NOMO-1 treated with DMSO at 0.1 percent for 48 hours (cell line): Measurements from ENCODE around the gene DNAJB9.

Source experiments
- DNase-seq: peaks from one replicate; lab custom pipeline; 2025; ENCODE audit not compliant: unreplicated experiment; lab: John Stamatoyannopoulos, UW

The DNAJB9 gene

DNA sequence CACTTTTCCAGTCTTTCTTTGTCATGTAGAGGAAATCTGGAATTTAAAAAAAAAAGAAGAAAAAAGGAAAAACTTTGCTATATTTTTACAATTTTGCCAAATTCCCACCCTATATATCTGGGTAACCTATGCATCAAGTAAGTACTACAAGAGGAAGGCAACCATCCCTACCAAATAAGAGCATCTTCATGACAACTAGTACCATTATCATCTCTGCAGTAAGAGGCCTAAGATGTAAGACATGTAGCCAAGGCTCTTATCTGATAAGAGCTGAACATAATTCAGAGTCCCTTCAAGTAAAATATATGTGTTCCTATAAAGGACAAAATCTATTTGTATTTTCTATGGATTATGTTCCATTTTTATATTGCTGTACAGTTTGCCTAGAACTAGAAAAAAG lies 3.7 kb upstream of the DNAJB9 start:
- no peak for DNase-seq

DNA sequence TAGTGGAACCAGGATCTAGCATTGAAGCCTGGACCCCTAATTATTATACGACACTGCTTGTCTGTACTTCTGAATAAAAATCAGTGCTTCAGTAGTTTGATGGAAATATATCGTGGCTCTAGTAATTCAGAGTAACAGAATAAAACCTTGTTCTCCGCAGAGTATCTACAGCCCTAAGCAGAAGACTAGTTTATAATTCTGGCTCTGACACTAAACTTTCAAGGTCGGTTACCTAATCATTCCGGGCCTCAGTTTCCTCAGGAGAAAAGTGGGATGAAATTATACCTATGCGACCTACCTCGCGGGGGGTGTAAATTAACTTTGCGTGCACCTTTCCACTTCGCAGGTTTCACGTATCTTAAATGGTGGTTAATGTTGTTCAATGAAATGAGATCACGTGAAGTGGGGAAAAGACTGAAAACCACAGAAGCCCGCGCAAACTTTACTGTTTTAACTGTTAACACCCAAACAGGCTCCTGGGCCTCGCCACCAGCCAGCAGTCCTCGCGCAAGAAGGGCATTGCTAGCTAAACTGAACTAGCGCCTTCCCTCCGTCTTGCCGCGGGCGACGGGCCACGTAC lies 783 bp upstream of the DNAJB9 start:
- peak; percentile 42 for DNase-seq

DNA sequence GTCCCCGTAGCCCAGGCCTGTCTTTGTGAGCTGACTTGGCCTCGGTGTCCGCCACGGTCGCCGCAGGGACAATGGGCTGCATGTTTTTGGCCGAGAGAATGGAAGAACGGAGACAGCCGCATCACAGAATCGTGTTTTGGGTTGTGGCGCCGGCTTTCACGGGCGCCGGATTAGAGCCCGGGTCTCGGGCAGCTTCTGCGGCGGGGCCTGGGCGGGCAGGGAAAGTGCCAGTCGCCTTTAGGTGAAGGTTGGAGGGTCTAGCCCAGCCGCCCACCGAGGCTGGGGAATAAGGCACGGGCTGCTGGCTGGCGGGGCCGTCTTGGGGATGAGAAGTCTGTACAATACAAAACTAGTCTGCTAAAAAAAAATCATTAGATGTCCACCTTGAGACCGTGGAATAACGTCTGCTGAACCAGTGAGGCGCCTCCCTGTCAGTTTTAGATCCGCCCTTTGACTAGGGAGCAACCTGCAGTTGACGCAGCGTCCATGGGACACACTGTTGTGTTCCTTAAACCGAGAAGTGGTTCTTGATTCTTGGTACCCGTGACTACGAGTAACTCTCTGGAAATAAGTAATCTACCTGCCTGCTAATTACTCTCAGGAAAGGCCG lies 577 bp downstream of the DNAJB9 start:
- peak; percentile 7 for DNase-seq

DNA sequence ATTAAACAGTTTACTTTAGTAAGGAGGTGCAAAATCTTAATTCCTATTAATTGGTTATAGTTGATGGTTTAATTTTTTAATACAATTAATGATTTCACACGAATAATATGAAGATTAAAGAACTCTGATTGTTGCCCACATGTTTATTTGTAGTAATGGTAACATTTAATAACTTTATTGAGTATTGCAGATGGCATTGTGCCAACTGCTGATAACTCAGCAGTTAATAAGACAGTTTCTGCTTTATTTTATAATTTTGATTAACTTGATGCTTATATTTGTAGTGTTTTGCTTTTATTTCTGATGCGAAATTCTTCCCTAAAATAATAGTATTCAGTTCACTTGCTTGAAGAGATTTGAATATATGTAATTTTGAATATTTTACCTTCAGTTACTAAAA lies 2.8 kb downstream of the DNAJB9 start:
- DNase-seq, result no peak

DNA sequence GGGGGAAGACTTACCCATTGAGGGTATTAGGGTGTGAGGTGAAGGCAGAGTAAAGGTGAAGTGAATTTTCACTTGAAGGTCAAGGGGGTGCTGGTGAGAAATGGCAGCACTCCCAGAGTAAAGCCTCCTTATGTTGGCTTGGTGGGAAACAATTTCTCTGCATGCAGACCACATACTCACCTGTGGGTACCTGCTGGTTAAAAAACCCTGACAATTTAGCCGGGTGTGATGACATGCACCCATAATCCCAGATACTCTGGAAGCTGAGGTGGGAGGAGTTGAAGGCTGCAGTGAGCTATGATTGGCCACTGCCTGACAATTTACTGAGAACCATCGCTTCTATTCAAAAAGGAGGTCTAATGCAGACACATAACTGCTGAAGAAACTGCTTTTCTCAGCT lies 5.5 kb downstream of the DNAJB9 start:
- no peak for DNase-seq

DNA sequence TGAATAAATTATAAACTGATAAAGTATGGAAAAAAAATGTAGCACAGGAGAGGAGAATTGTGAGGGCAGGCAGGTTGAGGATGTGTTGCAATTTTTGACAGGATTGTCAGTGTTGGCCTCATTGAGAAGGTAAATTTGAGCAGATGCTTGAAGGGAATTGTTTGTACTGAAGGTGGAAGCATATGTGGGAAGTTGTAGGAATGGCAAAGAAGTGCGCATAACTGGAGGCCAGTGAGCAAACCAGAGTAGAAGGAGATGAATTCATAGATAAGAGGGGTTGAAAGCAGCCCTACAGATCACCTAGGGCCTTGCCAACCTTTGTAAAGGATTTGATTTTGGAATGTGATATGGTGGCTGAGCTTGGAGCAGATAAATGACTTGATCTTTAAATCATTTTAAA lies 6.4 kb downstream of the DNAJB9 start:
- no peak for DNase-seq

DNA sequence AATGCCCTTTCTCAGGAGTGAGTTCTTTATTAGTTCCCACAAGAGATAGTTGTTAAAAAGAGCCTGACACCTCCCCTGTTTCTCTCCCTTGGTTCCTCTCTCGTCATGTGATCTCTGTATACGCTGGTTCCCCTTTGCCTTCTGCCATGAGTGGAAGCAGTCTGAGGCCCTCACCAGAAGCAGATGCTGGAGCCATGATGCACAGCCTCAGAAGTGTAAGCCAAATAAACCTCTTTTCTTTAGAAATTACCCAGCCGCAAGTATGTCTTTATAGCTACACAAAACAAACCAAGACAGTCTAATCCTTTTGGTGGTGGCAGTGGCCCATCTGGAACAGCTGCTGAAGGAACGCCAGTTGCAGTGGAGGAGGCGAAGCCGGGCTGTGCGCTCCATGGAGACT lies 9.3 kb downstream of the DNAJB9 start:
- no peak for DNase-seq

DNA sequence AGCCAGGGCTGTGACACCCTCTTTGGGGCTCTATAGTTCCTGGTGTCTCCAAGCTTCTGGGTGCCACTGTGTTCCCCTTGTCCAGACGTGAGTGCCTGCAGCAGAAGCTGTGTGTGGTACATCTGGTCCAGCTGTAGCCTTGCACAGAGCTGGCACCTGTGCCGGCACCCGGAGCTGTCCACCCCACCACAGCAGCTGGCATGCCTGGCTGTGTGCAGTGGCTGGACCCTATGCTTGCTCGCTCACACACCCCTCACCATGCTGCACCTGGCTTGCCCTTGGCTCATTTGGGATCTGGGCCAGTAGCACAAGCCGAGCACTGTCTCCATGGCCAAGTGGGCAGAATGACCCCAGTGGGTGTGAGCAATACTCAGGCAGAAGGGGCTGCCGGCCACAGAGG lies 10.6 kb downstream of the DNAJB9 start:
- DNase-seq, result no peak

DNA sequence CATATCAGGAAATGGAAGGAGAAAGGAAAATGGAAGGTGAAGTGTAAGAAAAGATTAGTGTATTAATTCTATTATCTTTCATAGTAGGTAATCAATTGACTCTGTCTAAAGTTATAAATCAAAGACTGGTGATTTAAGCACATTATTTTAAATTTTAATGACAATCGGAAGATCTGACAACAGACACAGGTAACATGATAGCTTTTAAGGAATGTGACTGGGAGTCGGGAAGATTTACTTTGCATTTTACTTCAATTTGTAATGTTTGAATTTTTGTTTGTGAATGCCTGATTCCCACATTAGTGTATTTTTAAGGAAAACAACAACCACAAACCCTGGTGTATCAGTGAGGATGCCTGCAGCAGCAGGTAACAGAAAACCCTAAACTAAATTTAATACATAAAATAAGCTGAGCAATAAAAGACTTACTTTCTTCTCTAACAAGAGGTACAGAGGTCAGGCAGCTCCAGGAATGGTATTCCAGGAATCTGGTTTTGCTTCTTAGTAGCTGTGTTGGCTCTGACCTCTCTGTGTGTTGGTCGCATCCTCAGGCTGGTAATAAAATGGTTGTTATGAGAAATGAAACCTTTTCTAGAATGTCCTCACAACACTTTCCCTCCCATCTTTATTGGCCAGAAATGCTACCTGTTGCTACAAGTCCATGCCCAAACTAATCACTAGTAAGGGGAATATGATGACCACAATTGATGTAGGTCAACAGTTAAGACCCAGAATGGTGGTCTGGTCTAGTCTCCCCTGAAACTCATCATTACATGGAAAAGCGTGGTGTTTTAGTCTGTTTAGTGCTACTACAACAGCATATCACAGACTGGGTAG lies 12.2 kb downstream of the DNAJB9 start:
- no peak for DNase-seq

DNA sequence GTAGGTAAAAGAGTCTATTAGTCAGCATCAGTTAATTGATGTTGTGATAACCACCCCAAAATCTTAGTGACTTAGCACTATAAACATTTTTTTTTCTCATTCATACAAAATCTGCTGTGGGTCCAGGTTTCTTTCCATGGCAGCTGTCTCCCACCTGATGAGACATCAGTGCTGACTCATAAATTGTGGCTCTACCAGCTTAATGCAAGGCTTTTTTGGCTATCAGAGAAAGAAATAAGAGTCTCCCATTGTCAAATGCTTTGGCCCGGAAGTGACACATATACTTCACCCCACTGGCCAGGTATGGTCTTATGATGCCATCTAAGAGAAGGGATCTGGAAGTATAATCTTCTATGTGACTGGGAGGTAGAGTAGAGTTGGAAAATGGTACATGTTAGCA lies 14.5 kb downstream of the DNAJB9 start:
- no peak for DNase-seq

DNA sequence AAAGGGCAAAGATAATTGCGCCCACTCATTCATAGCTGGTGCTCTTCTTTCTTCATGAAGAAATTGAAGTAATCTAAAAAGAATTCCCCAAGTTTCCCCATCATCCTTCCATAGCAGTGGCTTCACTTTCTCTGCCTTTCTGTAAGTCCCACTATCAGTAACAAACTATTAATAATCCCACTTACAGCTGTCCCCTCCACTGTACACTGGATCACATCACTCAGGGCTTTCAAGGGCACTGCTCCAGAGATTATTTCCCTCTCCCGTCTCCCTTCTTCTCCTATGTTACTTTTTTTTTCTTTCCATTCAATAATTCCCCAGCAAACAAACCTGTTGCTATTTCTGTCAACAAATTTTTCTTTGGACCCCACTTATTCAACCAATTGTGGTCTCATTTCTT lies 16.2 kb downstream of the DNAJB9 start:
- DNase-seq, result no peak

DNA sequence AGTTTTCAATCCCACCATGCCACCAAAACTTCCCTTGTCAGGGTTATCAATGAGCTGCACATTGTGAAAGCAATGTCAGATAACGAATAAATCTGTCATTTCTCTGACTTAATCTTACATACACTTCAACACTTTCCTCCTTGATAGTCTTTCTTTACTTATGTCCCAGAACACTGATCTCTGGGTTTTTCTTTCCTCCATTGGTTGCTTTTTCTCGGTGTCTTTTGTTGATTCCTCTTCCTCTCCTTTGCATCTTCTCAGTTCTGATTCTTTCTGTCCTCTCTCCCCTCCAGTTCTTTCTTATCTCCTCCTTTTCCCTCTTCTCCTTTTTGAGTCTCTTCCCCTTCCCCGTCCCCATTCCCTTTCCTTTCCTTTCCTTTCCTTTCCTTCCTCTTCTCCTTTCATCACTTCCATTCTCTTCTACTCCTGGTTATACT lies 16.6 kb downstream of the DNAJB9 start:
- DNase-seq, result no peak

DNA sequence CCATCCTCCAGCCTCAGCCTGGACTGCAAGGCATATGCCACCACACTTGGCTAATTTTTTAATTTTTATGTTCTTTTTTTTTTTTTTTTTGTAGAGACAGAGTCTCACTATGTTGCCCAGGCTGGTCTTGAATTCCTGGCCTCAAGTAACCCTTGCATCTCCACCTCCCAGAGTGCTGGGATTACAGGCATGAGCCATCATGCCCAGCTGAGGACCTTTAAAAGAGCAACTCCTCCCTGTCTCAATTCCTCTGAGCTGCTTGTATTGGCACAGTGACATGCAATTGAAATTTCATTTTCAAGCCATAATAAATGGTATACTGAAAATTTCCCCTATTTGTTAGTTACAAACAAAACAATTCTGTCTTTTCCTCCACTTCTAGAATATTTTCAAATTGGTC lies 19.5 kb downstream of the DNAJB9 start:
- no peak for DNase-seq

DNA sequence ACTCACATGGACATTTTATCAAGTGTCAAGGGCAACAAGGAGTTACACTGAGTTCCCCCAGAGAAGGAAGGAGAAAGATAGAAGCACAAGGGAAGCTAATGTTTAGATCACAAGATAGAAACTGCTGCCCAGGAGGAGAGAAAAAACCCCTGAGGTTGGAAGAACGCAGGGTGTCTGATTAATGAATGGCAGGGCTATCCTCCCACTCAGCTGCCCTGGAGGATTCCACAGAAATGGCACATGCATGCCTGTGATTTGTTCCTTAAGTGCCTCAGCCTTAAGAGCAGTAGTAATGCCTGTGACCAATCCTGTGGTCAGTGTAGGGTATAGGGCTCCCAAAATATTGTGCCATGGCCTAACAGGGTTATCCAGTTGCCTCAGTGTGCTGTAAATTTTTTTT lies 20.2 kb downstream of the DNAJB9 start:
- DNase-seq, result no peak

DNA sequence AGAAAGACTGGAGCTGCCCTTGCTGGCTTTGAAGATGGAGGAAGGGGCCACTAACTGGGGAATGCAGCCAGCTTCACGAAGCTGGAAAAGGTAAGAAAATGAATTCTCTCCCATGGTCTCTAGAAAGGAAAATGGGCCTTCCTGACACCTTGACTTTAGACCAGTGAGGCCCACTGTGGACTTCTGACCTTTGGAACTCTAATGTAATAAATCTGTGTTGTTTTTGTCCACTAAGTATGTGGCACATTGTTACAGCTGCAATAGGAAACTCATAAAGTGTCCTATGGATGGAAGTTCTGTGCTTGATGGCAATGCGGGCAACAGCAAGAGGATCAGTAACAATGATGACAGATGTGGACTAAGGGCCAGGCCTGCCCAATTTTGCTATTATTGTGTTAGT lies 20.9 kb downstream of the DNAJB9 start:
- no peak for DNase-seq

DNA sequence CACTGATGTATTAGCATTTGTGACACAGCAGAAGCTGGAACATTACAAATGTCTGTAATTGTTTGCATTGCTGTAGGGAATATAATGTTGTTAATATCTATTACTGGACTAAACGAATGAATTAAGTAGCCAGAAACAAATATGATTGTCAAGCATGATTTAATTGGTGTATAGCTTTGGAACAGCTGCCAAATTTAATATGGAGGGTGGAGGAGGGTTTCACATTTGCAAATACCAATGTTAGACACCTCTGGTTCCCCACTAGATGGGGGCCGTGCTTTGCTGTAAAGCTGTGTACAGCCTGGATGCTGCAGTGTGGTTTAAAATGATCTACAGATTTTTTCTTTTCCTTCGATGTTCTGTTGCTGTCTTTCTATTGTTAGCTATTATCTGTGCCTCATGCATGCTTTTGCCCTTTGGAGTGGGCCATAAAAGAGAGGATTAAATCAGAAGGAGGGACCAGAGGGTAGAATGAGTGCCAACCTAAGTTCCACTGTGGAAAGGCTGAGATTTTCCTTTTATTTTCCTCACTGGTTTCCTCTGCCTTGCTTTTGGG lies 23.1 kb downstream of the DNAJB9 start:
- no peak for DNase-seq

DNA sequence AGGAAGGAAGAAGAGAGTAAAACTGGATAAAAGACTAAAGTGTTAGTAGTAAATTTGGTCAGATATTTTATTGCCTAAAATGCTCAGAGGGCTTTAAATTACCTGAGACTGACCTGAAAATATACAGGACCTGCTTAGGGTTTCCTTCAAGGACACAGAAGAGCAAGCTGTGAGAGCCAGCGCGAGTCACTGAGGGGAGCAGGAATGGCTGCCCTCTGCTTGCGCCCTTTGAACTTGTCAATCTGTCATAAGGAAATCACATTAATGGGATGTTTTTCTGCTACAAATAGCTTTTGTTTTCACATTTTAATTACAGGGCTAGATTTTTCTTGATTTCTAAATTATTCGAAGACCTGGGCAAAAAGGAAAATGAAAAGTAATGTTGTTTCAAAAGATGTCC lies 26.9 kb downstream of the DNAJB9 start:
- DNase-seq, result no peak

DNA sequence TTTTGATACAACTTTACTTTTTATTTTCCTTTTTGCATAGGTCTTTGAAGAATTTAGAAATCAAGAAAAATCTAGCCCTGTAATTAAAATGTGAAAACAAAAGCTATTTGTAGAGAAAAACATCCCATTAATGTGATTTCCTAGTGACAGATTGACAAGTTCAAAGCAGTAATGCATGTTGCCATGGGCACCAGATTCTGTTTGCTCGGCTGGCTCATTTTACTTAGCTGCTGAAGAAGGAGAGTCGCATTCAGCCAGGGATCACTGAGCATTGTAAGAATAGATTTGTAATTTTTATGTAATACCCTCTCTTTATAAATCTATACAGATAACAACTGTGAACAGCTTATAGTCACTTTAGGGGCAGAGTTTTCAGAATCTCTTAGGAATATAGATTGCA lies 28.5 kb downstream of the DNAJB9 start:
- no peak for DNase-seq

DNA sequence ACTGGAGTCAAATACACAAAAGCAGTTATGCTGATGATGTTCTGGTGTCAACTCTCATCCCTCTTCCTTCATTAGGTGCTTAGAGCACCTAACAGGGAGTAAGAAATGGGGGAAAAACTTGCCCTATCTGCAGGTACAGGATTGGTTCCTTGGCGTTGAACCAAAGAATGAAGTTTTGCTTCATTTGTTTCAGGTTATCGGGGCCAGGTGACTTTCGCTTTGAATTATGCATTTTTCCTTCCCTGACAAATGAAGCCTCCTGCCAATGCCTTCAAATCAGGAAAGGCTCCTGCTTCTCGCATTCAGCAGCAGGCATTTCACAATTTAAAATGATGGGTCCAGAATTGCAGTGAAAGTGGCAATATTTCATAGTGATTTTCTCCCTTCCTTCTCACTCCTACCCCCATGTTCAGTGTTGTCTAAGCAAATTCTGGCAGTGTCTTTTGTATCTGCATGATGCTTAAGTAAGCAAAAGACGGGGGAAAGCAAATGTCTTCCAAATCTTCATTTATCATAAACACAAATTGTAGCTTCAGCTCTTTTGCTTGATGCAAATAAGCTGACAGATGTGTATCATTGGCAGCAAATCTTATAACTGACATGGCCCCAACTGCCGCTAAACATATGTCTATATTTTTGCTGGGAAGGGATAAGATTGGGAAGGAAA lies 29.4 kb downstream of the DNAJB9 start:
- no peak for DNase-seq

DNA sequence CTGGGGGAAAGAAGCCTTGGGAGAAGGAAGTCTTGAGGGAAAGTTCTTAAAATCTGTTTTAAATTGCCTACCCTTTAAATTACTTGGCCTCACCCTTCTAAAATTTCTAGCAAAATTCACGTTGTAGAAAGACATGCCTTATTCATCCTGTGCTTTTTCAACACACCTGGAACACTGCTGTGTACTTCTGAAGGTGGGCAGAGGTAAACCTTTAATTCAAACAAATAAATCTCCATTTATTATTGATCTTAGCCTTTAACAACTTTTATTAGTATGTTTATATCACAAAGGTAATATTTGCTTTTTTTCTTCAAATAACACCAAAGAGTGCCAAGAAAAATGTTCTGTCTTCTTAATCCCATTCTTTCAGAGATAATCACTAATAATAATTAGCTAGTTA lies 30.7 kb downstream of the DNAJB9 start:
- no peak for DNase-seq

DNA sequence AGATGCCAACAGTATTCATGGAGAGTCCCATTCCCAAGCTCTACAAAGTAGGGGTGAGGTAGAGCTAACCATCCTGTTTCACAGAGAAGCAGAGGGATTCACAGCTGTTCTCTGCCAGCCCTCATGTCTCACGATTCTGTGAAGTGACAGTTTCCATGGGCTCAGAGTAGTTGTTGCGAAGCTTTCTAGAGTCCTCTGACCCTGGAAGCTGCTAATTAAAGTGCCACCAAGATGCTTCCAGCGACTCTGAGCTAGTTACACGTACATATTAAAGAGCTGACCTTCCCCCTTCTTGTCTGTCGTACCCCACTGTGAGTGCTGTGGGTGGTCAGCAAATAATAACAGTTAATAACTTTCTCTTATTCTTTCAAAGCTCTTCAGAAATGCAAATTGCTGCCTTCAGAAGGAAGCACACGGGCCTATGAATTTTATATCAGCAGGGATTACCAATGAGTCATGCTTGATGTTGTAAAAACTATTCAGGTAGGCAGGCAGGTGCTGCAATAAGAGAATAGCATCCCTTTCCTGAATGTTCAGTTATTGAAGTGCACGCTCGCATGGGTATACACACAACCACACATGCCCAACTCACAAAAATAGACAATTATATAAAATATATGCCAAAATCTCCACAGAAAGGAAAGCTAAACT lies 34.1 kb downstream of the DNAJB9 start:
- DNase-seq, result no peak
